ENCODE data around the gene PTDSS2. TPM values are rescaled to one million over a fixed set of nuclear protein-coding genes. Genes with fewer than 3 reads are reported as not detected.

PTDSS2 gene
- total and polyA plus RNA-seq, 2 of the 13 experiments (the other 11 are each of a cell fraction or from before 2014, with no cell fraction given), result 21.7 to 26.4 TPM

- TF ChIP-seq ZNF335 (CRISPR knock-in tag; IDR thresholded peaks at IDR 0.05), result no peak
- peak; percentile 56 for TF ChIP-seq ELF3 (CRISPR knock-in tag; IDR thresholded peaks at IDR 0.05)
- TF ChIP-seq KLF12 (CRISPR knock-in tag; IDR thresholded peaks at IDR 0.05; ENCODE audit: borderline replicate concordance), result no peak
- no peak for TF ChIP-seq TIGD3 (CRISPR knock-in tag; IDR thresholded peaks at IDR 0.05; ENCODE audit: borderline replicate concordance)
- TF ChIP-seq, protein P1, sequence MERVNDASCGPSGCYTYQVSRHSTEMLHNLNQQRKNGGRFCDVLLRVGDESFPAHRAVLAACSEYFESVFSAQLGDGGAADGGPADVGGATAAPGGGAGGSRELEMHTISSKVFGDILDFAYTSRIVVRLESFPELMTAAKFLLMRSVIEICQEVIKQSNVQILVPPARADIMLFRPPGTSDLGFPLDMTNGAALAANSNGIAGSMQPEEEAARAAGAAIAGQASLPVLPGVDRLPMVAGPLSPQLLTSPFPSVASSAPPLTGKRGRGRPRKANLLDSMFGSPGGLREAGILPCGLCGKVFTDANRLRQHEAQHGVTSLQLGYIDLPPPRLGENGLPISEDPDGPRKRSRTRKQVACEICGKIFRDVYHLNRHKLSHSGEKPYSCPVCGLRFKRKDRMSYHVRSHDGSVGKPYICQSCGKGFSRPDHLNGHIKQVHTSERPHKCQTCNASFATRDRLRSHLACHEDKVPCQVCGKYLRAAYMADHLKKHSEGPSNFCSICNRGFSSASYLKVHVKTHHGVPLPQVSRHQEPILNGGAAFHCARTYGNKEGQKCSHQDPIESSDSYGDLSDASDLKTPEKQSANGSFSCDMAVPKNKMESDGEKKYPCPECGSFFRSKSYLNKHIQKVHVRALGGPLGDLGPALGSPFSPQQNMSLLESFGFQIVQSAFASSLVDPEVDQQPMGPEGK (CRISPR knock-in tag; IDR thresholded peaks at IDR 0.05), result peak; percentile 80
- TF ChIP-seq RCOR2 (CRISPR knock-in tag; IDR thresholded peaks at IDR 0.05), result no peak
- TF ChIP-seq TBX2 (CRISPR knock-in tag; IDR thresholded peaks at IDR 0.05; ENCODE audit: borderline replicate concordance), result 0 out of 2 replicates have a peak, but pooled peaks have one; percentile 13
- TF ChIP-seq ZNF292 (CRISPR knock-in tag; IDR thresholded peaks at IDR 0.05; ENCODE audit: borderline replicate concordance, low read depth), result 0 out of 2 replicates have a peak, but pooled peaks have one; percentile 28
- 0 out of 2 replicates have a peak, but pooled peaks have one; percentile 36 for TF ChIP-seq THAP11 (CRISPR knock-in tag; IDR thresholded peaks at IDR 0.05)
- TF ChIP-seq SRSF4 (IDR thresholded peaks at IDR 0.05; ENCODE audit: low read depth, low read length, poor library complexity, severe bottlenecking), result no peak
- peak; percentile 58; the same call in 1 of the 2 replicates for TF ChIP-seq SAP130 (CRISPR knock-in tag; IDR thresholded peaks at IDR 0.05; ENCODE audit: low read depth)
- no peak for TF ChIP-seq TBP (CRISPR knock-in tag; IDR thresholded peaks at IDR 0.05)
- peak; percentile 43; the same call in 1 of the 2 replicates for TF ChIP-seq KDM2A (CRISPR knock-in tag; IDR thresholded peaks at IDR 0.05; ENCODE audit: borderline replicate concordance, low read depth)
- peak; percentile 50; the same call in 1 of the 2 replicates for TF ChIP-seq ZNF891 (CRISPR knock-in tag; IDR thresholded peaks at IDR 0.05)
- peak; percentile 24 for TF ChIP-seq HNRNPLL (IDR thresholded peaks at IDR 0.05; ENCODE audit: low read depth, low read length, poor library complexity, severe bottlenecking)
- TF ChIP-seq ZNF441 (CRISPR knock-in tag; IDR thresholded peaks at IDR 0.05; ENCODE audit: borderline replicate concordance), result no peak
- TF ChIP-seq HNRNPL (IDR thresholded peaks at IDR 0.05; ENCODE audit: low read depth, low read length), result peak; percentile 65; the same call in 1 of the 2 replicates
- 0 out of 2 replicates have a peak, but pooled peaks have one; percentile 14 for TF ChIP-seq UBTF (CRISPR knock-in tag; IDR thresholded peaks at IDR 0.05)
- no peak for TF ChIP-seq ZNF607 (CRISPR knock-in tag; IDR thresholded peaks at IDR 0.05; ENCODE audit: borderline replicate concordance)
Measured at GRCh38 chr11:441418-442274, 8.4 kb upstream of the PTDSS2 start, which contains the start of gene ANO9 (continued).
